Measurements from ENCODE around the gene CRACR2B.

The CRACR2B gene

DNA sequence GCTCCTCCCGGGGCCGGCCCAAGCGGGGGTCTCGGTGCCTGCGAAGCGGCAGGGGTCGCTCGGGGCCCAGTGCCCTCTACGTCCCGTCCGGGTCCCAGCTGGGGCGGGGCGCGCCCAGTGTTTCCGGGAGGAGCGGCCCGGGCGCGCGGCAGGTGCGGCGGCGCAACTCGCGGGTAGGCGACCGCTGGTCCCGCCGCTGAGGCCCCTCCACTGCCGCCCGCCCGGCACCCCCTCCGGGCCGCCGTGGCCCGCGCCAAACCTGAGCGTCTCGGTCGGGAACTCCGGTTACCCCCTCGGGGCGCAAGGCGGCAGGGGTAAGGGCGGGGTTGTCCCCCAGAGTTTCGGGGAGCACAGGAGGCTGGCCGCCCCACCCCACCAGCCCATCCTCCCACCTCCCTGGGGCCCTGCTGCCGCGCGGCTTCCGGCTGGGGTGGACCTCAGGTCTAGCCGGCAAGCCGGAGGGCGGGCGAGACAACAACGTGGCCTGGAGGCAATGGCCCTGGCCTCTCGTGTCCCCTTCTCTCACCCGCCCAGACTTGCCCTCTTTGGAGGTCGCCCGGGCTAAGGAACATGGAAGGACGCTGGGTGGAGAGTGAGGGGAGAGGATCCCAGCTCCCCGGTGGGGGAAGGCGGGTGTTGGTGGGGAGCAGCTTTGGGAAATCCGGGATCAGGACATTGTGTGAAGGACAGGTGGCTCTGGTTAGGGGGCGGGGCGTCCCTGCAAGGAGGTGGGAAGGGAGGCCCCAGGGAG, 398 bp upstream of the CRACR2B start:
- no peak for DNase-seq (ENCODE audit: low read depth)

- DNase-seq (ENCODE audit: low read depth) = no peak
These were observed 922 bp downstream of the CRACR2B start for GRCh38 chr11:828506-829175.

- DNase-seq (ENCODE audit: low read depth) = no peak
These were observed 1.6 kb downstream of the CRACR2B start for GRCh38 chr11:829176-829846.

DNA sequence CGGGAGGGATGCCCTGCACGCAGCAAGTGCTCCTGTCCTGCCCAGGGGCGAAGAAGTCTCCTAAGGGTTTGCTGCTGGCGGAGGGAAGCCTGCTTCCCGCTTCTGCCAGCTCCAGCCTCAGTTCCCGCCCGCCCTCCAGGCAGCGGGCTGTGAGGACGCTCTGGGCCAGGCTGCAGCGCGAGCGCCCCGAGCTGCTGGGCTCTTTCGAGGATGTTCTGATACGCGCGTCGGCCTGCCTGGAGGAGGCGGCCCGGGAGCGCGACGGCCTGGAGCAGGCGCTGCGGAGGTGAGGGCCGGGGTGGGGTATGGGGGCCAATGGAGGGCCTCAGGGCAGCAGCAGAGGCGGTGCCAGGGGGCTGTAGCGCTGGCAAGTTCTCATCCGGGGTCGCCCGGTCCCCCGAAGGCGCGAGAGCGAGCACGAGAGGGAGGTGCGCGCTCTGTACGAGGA, 2.2 kb downstream of the CRACR2B start:
- no peak for DNase-seq (ENCODE audit: low read depth)

DNA sequence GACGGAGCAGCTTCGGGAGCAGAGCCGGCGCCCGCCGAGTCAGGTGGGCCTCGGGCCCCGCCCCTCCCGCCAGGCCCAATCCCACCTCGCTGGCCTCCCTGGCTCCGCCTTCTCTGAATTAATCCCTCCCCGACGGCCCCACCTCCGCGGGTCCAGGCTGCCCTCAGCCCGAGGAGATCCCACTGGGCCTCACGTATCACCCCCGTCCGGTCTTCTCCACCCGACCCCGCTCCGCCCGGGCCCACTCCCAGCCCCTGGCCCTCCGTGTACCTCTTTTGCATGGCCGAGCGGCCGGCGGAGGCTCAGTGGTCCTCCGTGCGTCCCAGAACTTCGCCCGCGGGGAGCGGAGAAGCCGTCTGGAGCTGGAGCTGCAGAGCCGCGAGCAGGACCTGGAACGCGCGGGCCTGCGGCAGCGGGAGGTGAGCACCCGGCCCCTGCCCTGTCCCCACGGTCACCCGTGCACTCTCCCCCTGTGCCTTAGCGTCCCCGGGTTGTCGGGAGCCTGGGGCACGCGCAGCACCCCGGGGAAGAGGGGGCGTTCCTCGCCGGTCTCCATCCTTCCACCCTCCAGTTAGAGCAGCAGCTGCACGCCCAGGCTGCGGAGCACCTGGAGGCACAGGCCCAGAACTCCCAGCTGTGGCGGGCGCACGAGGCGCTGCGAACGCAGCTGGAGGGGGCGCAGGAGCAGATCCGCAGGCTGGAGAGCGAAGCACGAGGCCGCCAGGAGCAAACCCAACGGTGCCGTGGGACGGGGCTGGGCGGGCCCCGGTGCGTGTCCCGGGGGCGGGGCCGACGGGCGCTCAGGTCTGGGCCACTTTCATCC, 2.8 kb downstream of the CRACR2B start:
- peak; percentile 69 for DNase-seq (ENCODE audit: low read depth)

DNA sequence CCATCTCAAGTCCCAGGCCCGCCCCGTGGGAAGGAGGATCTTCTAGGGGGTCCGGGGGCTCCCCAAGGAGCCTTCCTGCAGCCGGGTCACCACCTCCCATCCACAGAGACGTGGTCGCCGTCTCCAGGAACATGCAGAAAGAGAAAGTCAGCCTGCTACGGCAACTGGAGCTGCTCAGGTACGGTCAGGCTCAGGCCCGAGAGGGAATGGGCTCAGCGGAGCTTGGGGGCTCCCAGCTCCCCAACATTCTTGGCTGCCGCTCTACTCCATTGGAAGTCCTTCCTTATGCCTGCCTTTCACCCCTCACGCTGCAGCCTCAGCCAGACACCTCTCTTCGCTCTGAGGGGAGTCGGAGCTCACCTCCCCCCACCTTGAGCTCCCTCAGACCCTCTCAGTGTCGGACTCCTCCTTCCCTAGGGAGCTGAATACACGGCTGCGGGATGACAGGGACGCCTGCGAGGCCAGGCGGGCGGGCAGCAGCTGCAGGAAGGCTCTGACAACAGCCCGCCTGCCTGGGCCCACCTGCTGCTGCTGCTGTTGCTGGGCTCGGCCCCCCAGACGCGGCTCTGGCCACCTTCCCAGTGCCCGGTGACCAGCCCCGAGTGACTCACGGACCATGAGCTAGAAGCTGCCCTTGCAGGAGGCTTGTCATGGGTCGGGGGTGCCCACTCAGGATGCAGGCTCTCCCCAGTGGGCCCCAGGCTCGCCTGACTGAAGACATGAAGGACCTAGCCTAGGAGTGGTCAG, 3.6 kb downstream of the CRACR2B start:
- no peak for DNase-seq (ENCODE audit: low read depth)

- DNase-seq (ENCODE audit: low read depth) = no peak
These were observed 4.3 kb downstream of the CRACR2B start for GRCh38 chr11:831961-832528.

DNA sequence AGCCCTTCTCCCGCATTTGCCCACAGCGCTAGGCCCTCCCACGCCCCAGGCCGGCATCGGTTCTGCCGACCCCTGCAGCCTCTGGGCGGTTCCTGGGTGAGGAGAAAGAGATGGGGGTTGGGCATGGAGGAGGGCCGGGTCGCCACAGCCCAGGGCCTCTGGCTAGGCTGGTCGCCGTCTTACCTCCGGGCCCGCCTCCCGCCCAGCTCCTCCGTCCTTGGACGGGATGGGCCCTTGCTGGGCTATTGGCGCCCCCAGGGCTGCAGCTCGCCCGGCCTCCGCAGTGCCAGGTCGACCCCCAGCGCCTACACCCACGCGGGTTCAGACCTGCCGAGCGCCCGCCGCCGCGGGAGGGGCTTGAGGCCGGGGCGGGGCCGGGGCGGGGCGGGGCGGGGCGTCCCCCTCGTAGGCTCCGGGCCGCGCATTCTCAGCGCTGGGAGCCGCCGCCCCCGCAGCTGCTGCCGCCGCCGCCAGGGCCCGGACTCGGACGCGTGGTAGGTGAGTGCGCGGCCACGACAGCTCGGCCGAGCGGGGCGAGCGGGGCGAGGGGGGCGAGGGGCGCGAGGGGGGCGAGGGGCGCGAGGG, 4.9 kb downstream of the CRACR2B start, which contains the start of gene CD151:
TSS of gene CD151 (plus strand) at position 424 of the 585 bp plus-strand sequence. CDS start 3,118 bp downstream, outside the sequence.
- peak; percentile 59 for DNase-seq (ENCODE audit: low read depth)

GRCh38 chr11:833114-833791, 5.5 kb downstream of the CRACR2B start:
- no peak for DNase-seq (ENCODE audit: low read depth)

- DNase-seq (ENCODE audit: low read depth) = no peak
These were observed 6.2 kb downstream of the CRACR2B start for GRCh38 chr11:833849-834311.

DNA sequence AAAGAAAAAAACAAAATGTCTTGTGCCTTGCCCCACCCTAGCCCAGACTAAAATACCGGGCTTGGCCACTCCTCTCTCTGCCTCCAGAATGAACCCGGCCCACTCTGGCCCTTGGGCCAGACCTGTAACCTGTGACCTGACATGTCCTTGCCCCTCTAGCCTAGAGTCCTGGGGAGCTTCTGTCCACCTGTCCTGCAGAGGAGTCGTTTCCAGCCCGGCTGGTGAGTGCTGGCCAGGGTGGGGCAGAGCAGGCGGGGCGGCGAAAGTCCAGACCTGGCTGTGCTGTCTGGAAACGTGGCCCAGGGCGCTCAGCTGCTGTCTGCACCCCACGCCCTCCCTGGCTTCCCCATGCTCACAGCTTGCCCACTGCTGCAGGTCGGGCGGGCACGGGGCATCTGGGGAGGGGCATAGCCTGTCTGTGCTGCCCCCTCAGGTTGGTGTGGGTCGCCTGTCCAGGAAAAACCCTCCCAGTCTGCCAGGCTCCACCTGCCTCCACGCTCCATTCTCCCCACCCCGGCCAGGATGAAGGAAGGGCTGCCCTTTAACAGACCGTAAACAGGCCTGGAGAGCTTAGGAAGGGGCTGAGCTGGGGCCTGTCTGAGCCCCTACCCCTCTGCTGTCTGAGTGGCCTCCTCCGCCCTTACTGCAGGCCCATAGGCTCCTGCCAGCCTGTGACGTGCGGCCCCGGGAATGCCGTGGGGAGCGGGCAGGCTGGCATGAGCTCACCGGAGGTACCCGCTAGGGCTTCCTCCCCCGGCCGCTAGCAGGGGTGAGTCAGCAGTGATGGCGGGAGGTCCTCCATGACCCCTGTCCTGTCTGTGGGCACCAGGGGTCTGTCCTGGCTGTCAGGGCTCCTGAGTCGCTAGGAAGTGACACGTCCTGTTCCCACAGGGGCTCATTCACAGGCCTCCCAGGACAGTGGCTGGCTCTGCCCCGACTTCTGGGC, 6.9 kb downstream of the CRACR2B start:
- no peak for DNase-seq (ENCODE audit: low read depth)

DNA sequence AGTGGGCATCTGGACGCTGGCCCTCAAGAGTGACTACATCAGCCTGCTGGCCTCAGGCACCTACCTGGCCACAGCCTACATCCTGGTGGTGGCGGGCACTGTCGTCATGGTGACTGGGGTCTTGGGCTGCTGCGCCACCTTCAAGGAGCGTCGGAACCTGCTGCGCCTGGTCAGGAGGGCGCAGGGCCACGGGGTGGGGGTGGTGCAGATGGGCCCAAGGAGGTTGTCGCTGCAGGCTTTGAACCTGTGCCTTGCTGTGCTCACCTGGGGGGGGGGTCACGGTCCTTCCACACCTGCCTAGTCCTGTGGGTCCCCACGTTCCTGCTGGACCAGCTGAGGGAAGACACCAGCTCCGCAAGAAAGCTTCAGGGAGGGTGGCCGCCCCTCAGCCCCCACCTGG, 8.6 kb downstream of the CRACR2B start:
- DNase-seq (ENCODE audit: low read depth) = no peak

DNA sequence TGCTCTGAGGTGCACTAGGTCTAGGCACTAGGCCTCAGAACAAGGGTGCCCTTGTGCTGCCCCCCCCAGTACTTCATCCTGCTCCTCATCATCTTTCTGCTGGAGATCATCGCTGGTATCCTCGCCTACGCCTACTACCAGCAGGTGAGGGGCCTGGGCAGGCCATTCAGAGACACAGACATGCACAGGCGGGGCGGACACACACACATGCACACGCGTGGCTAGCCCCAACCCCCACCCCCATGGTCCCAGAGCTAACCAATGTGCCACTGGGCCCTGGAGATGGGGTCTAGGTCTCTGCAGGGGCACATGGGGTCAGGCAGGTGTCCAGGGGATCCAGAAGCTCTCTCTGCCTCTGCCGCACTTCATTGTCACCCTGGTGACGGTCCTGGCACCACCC, 9.0 kb downstream of the CRACR2B start:
- DNase-seq (ENCODE audit: low read depth) = no peak

DNA sequence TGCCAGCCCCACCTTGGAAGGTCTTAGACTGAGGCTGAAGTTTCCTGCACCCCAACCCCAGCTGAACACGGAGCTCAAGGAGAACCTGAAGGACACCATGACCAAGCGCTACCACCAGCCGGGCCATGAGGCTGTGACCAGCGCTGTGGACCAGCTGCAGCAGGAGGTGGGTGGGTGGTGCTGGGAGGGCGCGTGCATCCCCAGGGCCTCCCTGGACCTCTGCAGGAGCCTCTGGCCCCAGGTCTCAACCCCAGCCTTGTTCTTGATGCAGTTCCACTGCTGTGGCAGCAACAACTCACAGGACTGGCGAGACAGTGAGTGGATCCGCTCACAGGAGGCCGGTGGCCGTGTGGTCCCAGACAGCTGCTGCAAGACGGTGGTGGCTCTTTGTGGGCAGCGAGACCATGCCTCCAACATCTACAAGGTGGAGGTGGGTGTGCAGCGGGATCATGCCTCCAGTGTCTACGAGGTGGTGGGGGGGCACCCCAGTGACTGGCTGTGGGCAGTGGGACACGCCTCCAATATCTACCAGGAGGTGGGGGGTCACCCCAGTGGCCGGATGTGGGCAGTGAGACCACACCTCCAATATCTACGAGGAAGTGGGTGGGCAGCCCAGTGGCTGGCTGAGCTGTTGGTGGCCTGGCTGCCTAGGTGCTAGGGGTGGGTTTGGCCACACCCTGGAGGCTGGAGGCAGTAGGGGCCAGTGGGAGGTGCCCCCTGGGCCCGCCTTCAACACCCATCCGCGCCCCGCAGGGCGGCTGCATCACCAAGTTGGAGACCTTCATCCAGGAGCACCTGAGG, 9.7 kb downstream of the CRACR2B start:
- no peak for DNase-seq (ENCODE audit: low read depth)

DNA sequence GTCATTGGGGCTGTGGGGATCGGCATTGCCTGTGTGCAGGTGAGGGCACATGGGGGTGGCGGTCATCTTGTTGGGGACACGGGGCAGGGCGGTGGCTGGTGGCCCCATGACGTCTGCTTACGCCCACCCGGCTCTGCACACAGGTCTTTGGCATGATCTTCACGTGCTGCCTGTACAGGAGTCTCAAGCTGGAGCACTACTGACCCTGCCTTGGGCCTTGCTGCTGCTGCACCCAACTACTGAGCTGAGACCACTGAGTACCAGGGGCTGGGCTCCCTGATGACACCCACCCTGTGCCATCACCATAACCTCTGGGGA, 10.2 kb downstream of the CRACR2B start:
- no peak for DNase-seq (ENCODE audit: low read depth)

- DNase-seq (ENCODE audit: low read depth) = no peak
These were observed 10.9 kb downstream of the CRACR2B start for GRCh38 chr11:838441-839279.

- no peak for DNase-seq (ENCODE audit: low read depth)
These were observed 11.5 kb downstream of the CRACR2B start for GRCh38 chr11:839280-839623.

All from activated T-cell treated with anti-CD3 and anti-CD28 coated beads for 48 hours (primary cell).